ENCODE measurements around the gene CDK5R1. TPM values are rescaled to one million over a fixed set of nuclear protein-coding genes. Genes with fewer than 3 reads are reported as not detected.

CDK5R1 gene
- total RNA-seq, 1 donor from 2014 or later, result 1.4 TPM

DNA sequence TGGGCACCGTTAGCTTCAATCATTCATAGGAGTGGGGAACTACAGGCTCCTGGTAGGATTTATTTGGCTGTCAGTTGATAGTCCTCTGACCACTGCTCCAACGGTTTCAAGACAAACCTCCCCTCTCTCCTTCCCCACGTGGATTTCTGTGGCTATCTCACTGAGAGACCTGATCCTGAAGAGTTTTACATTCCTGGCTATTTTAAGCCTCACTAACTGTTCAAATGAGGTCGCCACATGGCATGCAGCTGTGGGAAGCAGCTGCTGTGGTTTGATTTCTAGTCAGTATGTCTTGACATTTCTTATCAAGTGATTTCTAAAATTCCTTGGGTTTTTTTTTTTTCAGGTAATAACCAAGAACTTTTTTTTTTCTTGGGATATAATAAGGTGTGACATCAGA, 38.3 kb downstream of the CDK5R1 start:
- DNase-seq (no peak), ATAC-seq (no peak)
- intact Hi-C loops (cut with micrococcal nuclease), result no loop called here

DNA sequence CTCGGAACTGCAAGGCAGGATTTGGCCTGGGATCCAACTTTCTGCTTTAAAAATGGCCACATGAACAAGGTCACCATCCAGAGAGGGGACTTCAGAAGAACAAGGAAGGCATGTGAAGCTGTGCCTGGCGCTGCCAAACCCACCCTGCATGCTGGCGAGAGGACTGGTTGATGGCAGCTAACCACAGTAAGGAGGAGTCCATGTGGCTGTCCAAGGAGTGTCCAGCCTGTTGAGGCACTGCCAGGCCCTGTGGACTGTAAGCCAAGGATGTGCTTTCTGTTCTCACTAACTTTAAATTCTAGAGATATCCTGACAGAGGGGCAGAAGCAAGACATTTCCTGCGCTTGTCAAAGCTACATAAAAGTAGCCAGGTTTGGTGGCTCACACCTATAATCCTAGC, 40.4 kb downstream of the CDK5R1 start:
- DNase-seq (no peak), ATAC-seq (no peak)
- intact Hi-C loops (cut with micrococcal nuclease), result no loop called here

DNA sequence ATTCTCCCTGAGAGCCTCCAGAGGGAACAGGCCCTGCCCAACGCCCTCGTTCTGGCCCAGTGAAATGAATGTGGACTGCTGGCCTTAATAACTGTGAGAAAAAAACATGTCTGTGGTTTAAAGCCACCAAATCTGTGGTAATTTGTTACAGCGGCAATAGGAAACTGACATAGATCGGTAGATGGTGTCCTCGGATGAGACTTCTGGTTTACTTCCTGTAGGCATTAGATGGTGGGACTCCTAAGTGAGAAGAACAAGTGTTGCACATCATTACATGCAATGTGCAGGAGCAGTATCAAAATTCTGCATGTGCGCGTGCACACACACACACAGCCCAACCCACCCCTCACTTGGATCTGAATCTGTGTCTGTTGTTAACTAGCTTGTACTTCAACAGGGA, 42.0 kb downstream of the CDK5R1 start:
- DNase-seq, result no peak
- no peak for ATAC-seq
- intact Hi-C loops (cut with micrococcal nuclease), result no loop called here

DNA sequence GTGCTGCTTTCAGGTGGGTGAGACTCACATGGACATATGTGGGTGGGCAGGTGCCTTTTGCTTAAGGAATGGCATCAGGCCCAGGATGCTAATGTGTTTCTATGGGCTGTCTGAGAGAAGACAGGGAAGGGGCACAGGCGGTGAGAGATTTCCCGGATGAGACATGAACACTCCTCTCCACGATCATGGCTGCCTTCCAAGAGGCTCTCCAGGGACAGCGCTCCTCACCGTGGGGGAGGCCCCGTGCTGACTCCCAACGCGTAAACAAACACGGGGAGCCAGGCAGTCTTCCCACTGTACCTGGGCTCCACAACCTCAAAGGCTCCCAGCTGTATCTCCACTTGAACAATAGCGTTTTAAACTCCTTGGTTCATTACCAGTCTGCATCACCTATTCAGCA, 42.8 kb downstream of the CDK5R1 start:
- ATAC-seq (no peak), DNase-seq (no peak)
- intact Hi-C loops (cut with micrococcal nuclease), result no loop called here

DNA sequence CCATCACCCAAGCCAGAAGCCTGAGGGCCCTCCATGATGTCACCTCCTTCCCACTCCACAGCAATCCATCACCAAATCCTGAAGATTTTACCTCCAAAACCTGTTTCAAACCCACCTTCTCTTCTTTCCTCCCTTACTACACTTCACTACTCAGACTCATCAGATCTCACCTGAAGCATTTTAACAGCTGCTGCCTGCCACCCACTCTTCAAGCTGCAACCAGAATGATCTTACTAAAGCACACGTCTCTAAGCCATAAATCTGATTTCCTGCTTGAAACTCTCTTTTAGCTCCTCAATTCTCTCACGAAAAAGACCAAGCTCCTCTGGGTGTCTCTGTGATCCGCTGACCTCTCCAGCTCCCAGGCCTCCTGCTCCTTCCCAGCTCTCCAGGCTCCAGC, 46.5 kb downstream of the CDK5R1 start:
- DNase-seq (no peak), ATAC-seq (no peak)
- intact Hi-C loops (cut with micrococcal nuclease), result no loop called here

DNA sequence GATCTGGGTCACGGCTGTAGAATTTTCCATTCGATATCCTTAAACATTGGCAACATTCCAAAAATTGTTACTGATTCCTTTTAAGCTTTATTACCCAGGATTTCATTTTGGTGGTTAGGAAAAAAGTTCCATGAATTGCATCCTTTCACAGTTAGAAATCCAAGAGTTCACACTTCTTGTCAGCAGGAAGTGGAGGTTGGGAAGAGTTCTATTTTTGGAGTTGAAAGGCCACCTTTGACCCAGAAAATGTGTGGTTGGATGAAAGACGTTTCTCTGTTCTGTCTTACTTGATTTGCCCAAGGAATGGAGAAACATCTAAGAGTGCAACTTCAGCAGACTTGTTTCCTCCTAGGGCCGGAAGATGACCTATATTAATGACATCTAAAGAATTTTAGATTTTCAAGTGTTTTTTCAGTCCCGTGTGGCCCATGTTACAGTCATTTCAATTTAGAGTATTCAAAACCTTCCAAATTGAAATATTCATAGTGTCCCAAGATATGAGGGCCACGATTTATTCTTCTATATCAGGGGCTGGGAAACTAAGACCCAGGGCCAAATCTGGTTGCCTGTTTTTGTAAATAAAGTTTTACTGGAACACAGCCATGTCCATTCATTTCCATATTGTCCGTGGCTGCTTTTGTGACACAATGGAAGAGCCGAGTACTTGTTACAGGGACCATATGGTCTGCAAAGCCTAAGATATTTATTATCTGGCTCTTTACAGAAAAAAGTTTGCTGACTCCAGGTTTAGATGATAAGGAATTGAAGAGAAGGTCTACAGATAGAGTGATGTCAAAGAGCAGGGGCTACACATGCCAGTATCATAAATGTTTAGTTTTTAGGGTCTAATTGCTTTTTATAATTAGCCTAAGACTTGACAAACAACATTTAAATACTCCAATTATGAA, 50.2 kb downstream of the CDK5R1 start:
- ATAC-seq, result no peak
- DNase-seq, result no peak
- intact Hi-C loops (cut with micrococcal nuclease), result no loop called here

Other genes starting within 250 kb of the CDK5R1 start
- 3.1 TPM for gene RHBDL3, start 221.2 kb upstream of the CDK5R1 start, total RNA-seq
- gene C17orf75, start 144.8 kb upstream of the CDK5R1 start, total RNA-seq, result 18.5 TPM
- 54.9 TPM for gene ZNF207, start 136.8 kb upstream of the CDK5R1 start, total RNA-seq
- gene PSMD11, start 42.5 kb upstream of the CDK5R1 start, total RNA-seq, result 67.8 TPM

Data from left ventricle myocardium superior (tissue), 1 donor.